SK-N-SH treated with all-trans-retinoic acid at 6 μM for 48 hours (cell line): ENCODE data around the gene CROCC2.

Experiments
- ATAC-seq: fragments of 200-7000 bp; cut with Tn5 transposase; 3 replicates; pipeline ENCODE4 v1.9.1; 2020; ENCODE audit warnings: mild to moderate bottlenecking, moderate library complexity
- ARNTL ChIP-seq: fragments of 450-650 bp; formaldehyde crosslinking; IDR thresholded peaks from 2 replicates; pipeline ENCODE4 v1.5.0; 2020; ENCODE audit warnings: low read depth, mild to moderate bottlenecking, moderate library complexity, borderline replicate concordance
- BACH2 ChIP-seq: fragments of 250-450 bp; sonication (Bioruptor Pico); IDR thresholded peaks from 2 replicates; pipeline ENCODE4 v1.9.0; 2021; ENCODE audit warnings: mild to moderate bottlenecking, borderline replicate concordance
- CSDC2 ChIP-seq: fragments of 250-450 bp; sonication (Bioruptor Pico); IDR thresholded peaks from 2 replicates; pipeline ENCODE4 v1.5.0; 2020; ENCODE audit warnings: mild to moderate bottlenecking, moderate library complexity
- GLIS3 ChIP-seq: fragments of 250-450 bp; sonication (Bioruptor Pico); IDR thresholded peaks from 2 replicates; pipeline ENCODE4 v1.5.0; 2020; ENCODE audit warnings: mild to moderate bottlenecking, moderate library complexity
- ISL1 ChIP-seq: fragments of 250-450 bp; sonication (Bioruptor Pico); IDR thresholded peaks from 2 replicates; pipeline ENCODE4 v2.1.2; 2022; ENCODE audit warnings: mild to moderate bottlenecking, moderate library complexity
- OSR1 ChIP-seq: fragments of 250-450 bp; sonication (Bioruptor Pico); IDR thresholded peaks from 2 replicates; pipeline ENCODE4 v1.8.0; 2022; ENCODE audit warnings: moderate library complexity, mild to moderate bottlenecking, inconsistent platforms
- PPARA ChIP-seq: fragments of 250-450 bp; sonication (Bioruptor Pico); IDR thresholded peaks from 2 replicates; pipeline ENCODE4 v1.5.0; 2020; ENCODE audit warnings: mild to moderate bottlenecking, borderline replicate concordance
- RARB ChIP-seq: fragments of 250-450 bp; sonication (Bioruptor Pico); IDR thresholded peaks from 2 replicates; pipeline ENCODE4 v1.8.0; 2021; ENCODE audit warnings: mild to moderate bottlenecking, moderate library complexity
- SNAI2 ChIP-seq: fragments of 250-450 bp; sonication (Bioruptor Pico); IDR thresholded peaks from 2 replicates; pipeline ENCODE4 v1.5.0; 2020; ENCODE audit warnings: mild to moderate bottlenecking, moderate library complexity
- TCF4 ChIP-seq: fragments of 250-450 bp; sonication (Bioruptor Pico); IDR thresholded peaks from 2 replicates; pipeline ENCODE4 v1.8.0; 2021; ENCODE audit warnings: mild to moderate bottlenecking, moderate library complexity, borderline replicate concordance
- TOX ChIP-seq: fragments of 250-450 bp; sonication (Bioruptor Pico); IDR thresholded peaks from 2 replicates; pipeline ENCODE4 v1.8.0; 2021; ENCODE audit warnings: mild to moderate bottlenecking, moderate library complexity, borderline replicate concordance
- ZC3H10 ChIP-seq: fragments of 250-450 bp; sonication (Bioruptor Pico); IDR thresholded peaks from 2 replicates; pipeline ENCODE4 v1.5.1; 2021; ENCODE audit warnings: mild to moderate bottlenecking, moderate library complexity
- ZFP3 ChIP-seq: fragments of 250-450 bp; sonication (Bioruptor Pico); IDR thresholded peaks from 2 replicates; pipeline ENCODE4 v1.5.0; 2020; ENCODE audit warnings: mild to moderate bottlenecking, moderate library complexity
- ZFP30 ChIP-seq: fragments of 450-650 bp; formaldehyde crosslinking; IDR thresholded peaks from 2 replicates; pipeline ENCODE4 v1.5.0; 2022; ENCODE audit warnings: mild to moderate bottlenecking, moderate library complexity
- ZNF565 ChIP-seq: fragments of 450-650 bp; formaldehyde crosslinking; conservative IDR thresholded peaks from 2 replicates; pipeline ENCODE4 v1.5.0; 2020; ENCODE audit warnings: low read depth, mild to moderate bottlenecking, moderate library complexity
- ZNF70 ChIP-seq: fragments of 450-650 bp; formaldehyde crosslinking; IDR thresholded peaks from 2 replicates; pipeline ENCODE4 v1.5.0; 2020; ENCODE audit warnings: mild to moderate bottlenecking, moderate library complexity
- ZNF8 ChIP-seq: fragments of 450-650 bp; formaldehyde crosslinking; IDR thresholded peaks from 2 replicates; pipeline ENCODE4 v1.5.0; 2020; ENCODE audit warnings: mild to moderate bottlenecking, moderate library complexity
- TF ChIP-seq, protein P1 (sequence below): fragments of 250-450 bp; sonication (Bioruptor Pico); IDR thresholded peaks from 2 replicates; pipeline ENCODE4 v1.8.0; 2021; ENCODE audit warnings: low read depth, mild to moderate bottlenecking, moderate library complexity, borderline replicate concordance
- TF ChIP-seq, protein P2 (sequence below): fragments of 250-450 bp; sonication (Bioruptor Pico); IDR thresholded peaks from 2 replicates; pipeline ENCODE4 v1.5.1; 2020; ENCODE audit warnings: low read depth, mild to moderate bottlenecking, moderate library complexity
- TF ChIP-seq, protein P3 (sequence below): fragments of 250-450 bp; sonication (Bioruptor Pico); IDR thresholded peaks from 2 replicates; pipeline ENCODE4 v1.8.0; 2020; ENCODE audit warnings: mild to moderate bottlenecking, moderate library complexity, borderline replicate concordance
- TF ChIP-seq, protein P4 (sequence below): fragments of 250-450 bp; sonication (Bioruptor Pico); IDR thresholded peaks from 2 replicates; pipeline ENCODE4 v1.5.1; 2021; ENCODE audit warnings: mild to moderate bottlenecking, moderate library complexity
- TF ChIP-seq, protein P5 (sequence below): fragments of 250-450 bp; sonication (Bioruptor Pico); IDR thresholded peaks from 2 replicates; pipeline ENCODE4 v1.5.0; 2020; ENCODE audit warnings: mild to moderate bottlenecking, moderate library complexity

The CROCC2 gene

DNA sequence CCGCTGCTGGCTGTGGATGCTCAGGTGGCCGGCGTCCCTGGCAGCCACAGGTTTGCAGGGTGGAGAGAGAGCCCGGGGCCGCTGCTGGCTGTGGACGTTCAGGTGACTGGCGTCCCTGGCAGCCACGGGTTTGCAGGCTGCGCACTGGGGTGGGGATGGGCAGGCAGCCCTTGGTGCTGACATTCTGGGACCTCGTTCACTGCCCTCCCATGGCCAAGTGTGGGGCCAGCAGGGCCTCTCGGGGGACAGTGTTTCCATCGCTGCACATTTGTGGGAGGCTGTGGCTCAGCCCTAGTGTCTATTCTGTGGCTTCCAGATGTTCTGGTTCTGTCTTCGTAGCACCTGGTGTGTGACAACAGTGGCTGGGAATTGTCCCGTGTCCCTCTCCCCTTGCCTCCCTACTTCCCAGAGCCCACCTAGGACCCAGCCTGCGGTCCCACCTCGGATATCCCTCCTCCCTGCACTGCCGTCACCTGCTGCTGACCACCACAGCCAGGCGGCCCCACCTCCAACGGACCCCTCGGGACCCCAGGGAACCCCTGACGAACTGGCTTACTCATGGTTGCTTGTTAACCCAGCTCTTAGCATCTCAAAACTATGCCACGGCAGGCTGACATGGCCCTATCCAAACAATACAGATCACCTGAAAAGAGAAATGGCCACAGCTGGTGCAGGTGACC is 915 bp downstream of the CROCC2 start:
- no peak for TF ChIP-seq GLIS3 (CRISPR knock-in tag)
- no peak for TF ChIP-seq OSR1 (CRISPR knock-in tag)
- TF ChIP-seq, protein P1, sequence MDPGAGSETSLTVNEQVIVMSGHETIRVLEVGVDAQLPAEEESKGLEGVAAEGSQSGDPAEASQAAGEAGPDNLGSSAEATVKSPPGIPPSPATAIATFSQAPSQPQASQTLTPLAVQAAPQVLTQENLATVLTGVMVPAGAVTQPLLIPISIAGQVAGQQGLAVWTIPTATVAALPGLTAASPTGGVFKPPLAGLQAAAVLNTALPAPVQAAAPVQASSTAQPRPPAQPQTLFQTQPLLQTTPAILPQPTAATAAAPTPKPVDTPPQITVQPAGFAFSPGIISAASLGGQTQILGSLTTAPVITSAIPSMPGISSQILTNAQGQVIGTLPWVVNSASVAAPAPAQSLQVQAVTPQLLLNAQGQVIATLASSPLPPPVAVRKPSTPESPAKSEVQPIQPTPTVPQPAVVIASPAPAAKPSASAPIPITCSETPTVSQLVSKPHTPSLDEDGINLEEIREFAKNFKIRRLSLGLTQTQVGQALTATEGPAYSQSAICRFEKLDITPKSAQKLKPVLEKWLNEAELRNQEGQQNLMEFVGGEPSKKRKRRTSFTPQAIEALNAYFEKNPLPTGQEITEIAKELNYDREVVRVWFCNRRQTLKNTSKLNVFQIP, result no peak
- TF ChIP-seq, protein P2, sequence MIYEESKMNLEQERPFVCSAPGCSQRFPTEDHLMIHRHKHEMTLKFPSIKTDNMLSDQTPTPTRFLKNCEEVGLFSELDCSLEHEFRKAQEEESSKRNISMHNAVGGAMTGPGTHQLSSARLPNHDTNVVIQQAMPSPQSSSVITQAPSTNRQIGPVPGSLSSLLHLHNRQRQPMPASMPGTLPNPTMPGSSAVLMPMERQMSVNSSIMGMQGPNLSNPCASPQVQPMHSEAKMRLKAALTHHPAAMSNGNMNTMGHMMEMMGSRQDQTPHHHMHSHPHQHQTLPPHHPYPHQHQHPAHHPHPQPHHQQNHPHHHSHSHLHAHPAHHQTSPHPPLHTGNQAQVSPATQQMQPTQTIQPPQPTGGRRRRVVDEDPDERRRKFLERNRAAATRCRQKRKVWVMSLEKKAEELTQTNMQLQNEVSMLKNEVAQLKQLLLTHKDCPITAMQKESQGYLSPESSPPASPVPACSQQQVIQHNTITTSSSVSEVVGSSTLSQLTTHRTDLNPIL (CRISPR knock-in tag), result no peak
- no peak for TF ChIP-seq CSDC2
- TF ChIP-seq TCF4 (CRISPR knock-in tag), result no peak
- no peak for TF ChIP-seq ZC3H10 (CRISPR knock-in tag)
- no peak for TF ChIP-seq ZNF8 (CRISPR knock-in tag)
- no peak for TF ChIP-seq RARB (CRISPR knock-in tag)
- TF ChIP-seq, protein P3, sequence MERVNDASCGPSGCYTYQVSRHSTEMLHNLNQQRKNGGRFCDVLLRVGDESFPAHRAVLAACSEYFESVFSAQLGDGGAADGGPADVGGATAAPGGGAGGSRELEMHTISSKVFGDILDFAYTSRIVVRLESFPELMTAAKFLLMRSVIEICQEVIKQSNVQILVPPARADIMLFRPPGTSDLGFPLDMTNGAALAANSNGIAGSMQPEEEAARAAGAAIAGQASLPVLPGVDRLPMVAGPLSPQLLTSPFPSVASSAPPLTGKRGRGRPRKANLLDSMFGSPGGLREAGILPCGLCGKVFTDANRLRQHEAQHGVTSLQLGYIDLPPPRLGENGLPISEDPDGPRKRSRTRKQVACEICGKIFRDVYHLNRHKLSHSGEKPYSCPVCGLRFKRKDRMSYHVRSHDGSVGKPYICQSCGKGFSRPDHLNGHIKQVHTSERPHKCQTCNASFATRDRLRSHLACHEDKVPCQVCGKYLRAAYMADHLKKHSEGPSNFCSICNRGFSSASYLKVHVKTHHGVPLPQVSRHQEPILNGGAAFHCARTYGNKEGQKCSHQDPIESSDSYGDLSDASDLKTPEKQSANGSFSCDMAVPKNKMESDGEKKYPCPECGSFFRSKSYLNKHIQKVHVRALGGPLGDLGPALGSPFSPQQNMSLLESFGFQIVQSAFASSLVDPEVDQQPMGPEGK, result no peak
- TF ChIP-seq ZNF70 (CRISPR knock-in tag), result no peak
- no peak for TF ChIP-seq TOX
- TF ChIP-seq, protein P4, sequence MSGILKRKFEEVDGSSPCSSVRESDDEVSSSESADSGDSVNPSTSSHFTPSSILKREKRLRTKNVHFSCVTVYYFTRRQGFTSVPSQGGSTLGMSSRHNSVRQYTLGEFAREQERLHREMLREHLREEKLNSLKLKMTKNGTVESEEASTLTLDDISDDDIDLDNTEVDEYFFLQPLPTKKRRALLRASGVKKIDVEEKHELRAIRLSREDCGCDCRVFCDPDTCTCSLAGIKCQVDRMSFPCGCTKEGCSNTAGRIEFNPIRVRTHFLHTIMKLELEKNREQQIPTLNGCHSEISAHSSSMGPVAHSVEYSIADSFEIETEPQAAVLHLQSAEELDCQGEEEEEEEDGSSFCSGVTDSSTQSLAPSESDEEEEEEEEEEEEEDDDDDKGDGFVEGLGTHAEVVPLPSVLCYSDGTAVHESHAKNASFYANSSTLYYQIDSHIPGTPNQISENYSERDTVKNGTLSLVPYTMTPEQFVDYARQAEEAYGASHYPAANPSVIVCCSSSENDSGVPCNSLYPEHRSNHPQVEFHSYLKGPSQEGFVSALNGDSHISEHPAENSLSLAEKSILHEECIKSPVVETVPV (CRISPR knock-in tag), result no peak
- TF ChIP-seq SNAI2 (CRISPR knock-in tag), result no peak
- no peak for TF ChIP-seq ARNTL
- TF ChIP-seq ZFP30 (CRISPR knock-in tag), result no peak
- no peak for TF ChIP-seq BACH2 (CRISPR knock-in tag)
- no peak for TF ChIP-seq ISL1
- TF ChIP-seq ZFP3 (CRISPR knock-in tag), result no peak
- TF ChIP-seq ZNF565 (CRISPR knock-in tag), result no peak
- ATAC-seq, result peak; percentile 35

DNA sequence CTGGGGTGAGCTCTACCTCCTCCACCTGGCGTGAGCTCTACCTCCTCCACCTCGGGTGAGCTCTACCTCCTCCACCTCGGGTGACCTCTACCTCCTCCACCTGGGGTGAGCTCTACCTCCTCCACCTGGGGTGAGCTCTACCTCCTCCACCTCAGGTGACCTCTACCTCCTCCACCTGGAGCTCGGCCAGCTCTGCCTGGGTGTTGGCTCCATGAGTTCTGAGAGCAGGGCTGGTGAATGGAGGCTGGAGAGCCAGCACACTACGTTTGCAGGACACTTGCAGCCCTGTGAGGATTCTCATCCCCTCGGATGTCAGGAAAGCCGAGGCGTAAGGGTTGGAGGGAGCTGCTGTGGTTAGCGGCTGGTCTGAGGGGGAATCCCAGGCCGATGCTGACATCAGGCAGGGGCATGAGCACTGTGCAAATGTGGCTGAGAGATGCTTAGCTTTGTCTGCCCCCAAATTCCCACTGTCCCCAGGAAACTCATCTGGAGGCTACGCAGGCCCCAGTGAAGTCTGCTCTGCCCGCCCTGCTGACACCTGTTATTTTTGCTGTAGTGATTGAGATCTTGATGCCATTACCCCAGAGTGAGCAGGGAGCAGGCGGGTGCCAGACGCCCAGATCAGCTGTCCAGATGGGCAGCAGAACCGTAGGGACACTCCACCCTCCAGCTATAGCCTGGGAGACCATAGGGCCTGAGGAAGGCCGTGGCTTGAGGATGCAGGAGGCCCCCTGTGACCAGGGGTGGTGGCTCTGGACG is 3.3 kb downstream of the CROCC2 start:
- TF ChIP-seq PPARA (CRISPR knock-in tag) (no peak), ZNF8 (CRISPR knock-in tag) (no peak), TCF4 (CRISPR knock-in tag) (peak; percentile 90)
- no peak; the same call in 2 of the 3 replicates for ATAC-seq

DNA sequence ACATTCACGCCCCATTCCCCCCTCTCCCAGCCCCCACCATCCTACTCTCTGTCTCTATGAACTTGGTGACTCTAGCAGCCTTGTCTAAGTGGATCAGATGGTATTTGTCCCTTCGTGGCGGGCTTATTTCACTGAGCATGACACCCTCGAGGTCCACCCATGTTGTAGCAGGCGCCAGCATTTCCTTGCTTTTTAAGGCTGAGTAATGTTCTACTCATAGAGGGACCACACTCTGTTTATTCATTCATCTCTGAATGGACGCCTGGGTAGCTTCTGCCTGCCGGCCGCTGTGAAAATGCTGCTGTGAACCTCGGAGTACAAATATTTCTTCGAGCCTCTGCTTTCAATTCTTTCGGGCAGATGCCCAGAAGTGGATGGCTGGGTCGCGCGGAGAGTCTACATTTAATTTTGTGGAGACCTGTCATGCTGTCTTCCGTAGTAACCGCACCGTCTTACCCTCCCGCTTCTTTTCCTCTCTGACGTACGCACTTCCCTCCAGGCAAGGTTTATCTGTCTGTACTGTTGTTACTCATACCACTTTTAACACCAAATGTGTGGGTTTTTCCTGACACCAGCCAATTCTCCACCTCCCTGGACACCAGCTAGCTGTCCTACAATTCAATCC is 5.6 kb downstream of the CROCC2 start:
- ATAC-seq, result no peak
- no peak for TF ChIP-seq TCF4 (CRISPR knock-in tag)
- TF ChIP-seq SNAI2 (CRISPR knock-in tag), result no peak
- TF ChIP-seq BACH2 (CRISPR knock-in tag), result no peak
- TF ChIP-seq RARB (CRISPR knock-in tag), result no peak
- no peak for TF ChIP-seq ISL1
- TF ChIP-seq, protein P1, result no peak
- TF ChIP-seq, protein P3, result no peak
- TF ChIP-seq ARNTL, result no peak
- TF ChIP-seq, protein P5, sequence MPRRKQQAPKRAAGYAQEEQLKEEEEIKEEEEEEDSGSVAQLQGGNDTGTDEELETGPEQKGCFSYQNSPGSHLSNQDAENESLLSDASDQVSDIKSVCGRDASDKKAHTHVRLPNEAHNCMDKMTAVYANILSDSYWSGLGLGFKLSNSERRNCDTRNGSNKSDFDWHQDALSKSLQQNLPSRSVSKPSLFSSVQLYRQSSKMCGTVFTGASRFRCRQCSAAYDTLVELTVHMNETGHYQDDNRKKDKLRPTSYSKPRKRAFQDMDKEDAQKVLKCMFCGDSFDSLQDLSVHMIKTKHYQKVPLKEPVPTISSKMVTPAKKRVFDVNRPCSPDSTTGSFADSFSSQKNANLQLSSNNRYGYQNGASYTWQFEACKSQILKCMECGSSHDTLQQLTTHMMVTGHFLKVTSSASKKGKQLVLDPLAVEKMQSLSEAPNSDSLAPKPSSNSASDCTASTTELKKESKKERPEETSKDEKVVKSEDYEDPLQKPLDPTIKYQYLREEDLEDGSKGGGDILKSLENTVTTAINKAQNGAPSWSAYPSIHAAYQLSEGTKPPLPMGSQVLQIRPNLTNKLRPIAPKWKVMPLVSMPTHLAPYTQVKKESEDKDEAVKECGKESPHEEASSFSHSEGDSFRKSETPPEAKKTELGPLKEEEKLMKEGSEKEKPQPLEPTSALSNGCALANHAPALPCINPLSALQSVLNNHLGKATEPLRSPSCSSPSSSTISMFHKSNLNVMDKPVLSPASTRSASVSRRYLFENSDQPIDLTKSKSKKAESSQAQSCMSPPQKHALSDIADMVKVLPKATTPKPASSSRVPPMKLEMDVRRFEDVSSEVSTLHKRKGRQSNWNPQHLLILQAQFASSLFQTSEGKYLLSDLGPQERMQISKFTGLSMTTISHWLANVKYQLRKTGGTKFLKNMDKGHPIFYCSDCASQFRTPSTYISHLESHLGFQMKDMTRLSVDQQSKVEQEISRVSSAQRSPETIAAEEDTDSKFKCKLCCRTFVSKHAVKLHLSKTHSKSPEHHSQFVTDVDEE (CRISPR knock-in tag), result no peak
- no peak for TF ChIP-seq OSR1 (CRISPR knock-in tag)
- TF ChIP-seq PPARA (CRISPR knock-in tag), result no peak
- no peak for TF ChIP-seq ZNF70 (CRISPR knock-in tag)
